Vagina (tissue), 2 donors: ENCODE measurements around the gene C2orf80.

ENCODE experiments used
- CTCF ChIP-seq, 3 experiments: fragments of 450-650 bp in 2 of 3; fragments of 200-600 bp in 1 of 3; sonication (generic) in 1 of 3; IDR thresholded peaks; one replicate each; pipeline ENCODE4 v1.5.1; 2017 to 2019; ENCODE audit warnings: antibody characterized with exemption in 3 of 3, mild to moderate bottlenecking in 2 of 3, moderate library complexity in 2 of 3
- POLR2A ChIP-seq, 2 donors: fragments of 450-650 bp; IDR thresholded peaks; one replicate each; pipeline ENCODE4 v1.6.1; 2017; ENCODE audit warnings: antibody characterized with exemption in 2 of 2, mild to moderate bottlenecking in 2 of 2, moderate library complexity in 2 of 2
- POLR2AphosphoS5 ChIP-seq, 2 donors: sonication (generic); formaldehyde crosslinking; IDR thresholded peaks; one replicate each; pipeline ENCODE4 v1.9.0; 2017; ENCODE audit warnings: antibody characterized with exemption in 2 of 2, mild to moderate bottlenecking in 2 of 2, low read depth in 1 of 2; ENCODE audit not compliant: insufficient read depth in 1 of 2

DNA sequence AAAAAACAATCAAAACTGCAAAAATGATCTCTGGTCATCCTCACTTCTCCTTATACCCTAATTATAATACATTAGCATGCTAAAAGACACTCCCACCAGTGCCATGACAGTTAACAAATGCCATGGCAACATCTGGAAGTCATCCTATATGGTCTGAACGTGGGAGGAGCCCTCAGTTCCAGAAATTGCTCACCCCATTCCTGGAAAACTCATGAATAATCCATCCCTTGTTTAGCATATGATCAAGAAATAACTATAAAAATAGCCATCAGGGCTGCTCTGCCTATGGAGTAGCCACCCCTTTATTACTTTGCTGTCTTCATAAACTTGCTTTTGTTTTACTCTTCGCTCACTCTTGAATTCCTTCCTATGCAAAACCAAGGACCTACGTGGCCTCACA is 5.7 kb upstream of the C2orf80 start:
- TF ChIP-seq POLR2A (IDR thresholded peaks at IDR 0.05) (no peak), CTCF (IDR thresholded peaks at IDR 0.05) (no peak), POLR2AphosphoS5 (IDR thresholded peaks at IDR 0.05; ENCODE audit: insufficient read depth in 1 of 2, low read depth in 1 of 2) (no peak)
